Transverse colon (tissue), 4 donors: ENCODE results near the gene ACRV1. TPM values are rescaled to one million over a fixed set of nuclear protein-coding genes. Genes with fewer than 3 reads are reported as not detected.

ENCODE experiments used
- DNase-seq: peaks from one replicate; pipeline ENCODE4 v3.0.0-alpha.2; 2019
- H3K27ac ChIP-seq, 4 donors: fragments of 200-600 bp; sonication (generic); 2 replicates each; pipeline ENCODE4 v1.5.1; 2016 to 2018; ENCODE audit warnings: inconsistent platforms in 4 of 4
- H3K27me3 ChIP-seq: fragments of 200-600 bp; sonication (generic); 2 replicates; pipeline ENCODE4 v1.5.1; 2017; ENCODE audit warnings: inconsistent platforms
- H3K36me3 ChIP-seq, 4 donors: fragments of 200-600 bp; sonication (generic); 2 replicates each; pipeline ENCODE4 v1.5.1; 2017 to 2019; ENCODE audit warnings: inconsistent platforms in 4 of 4
- H3K4me1 ChIP-seq, 4 donors: fragments of 200-600 bp; sonication (generic); 2 replicates each; pipeline ENCODE4 v1.5.1; 2017 to 2020; ENCODE audit warnings: inconsistent platforms in 4 of 4
- H3K4me3 ChIP-seq, 4 donors: fragments of 200-600 bp; sonication (generic); 1 replicate in 1 of 4; 2 replicates in 3 of 4; pipeline versions ENCODE4 v1.5.1 to v1.6.1; 2017 to 2019; ENCODE audit warnings: inconsistent platforms in 4 of 4
- H3K9me3 ChIP-seq, 2 donors: fragments of 200-600 bp; sonication (generic); 2 replicates each; pipeline ENCODE4 v1.5.1; 2017 to 2019; ENCODE audit warnings: inconsistent platforms in 2 of 2
- CTCF ChIP-seq, 5 experiments: fragments of 200-600 bp in 3 of 5; fragments of 450-650 bp in 2 of 5; sonication (generic) in 3 of 5; IDR thresholded peaks; 1 replicate in 2 of 5; 2 replicates in 3 of 5; pipeline ENCODE4 v1.5.1; 2016 to 2017; ENCODE audit warnings: antibody characterized with exemption in 5 of 5, inconsistent platforms in 3 of 5, mild to moderate bottlenecking in 2 of 5, moderate library complexity in 1 of 5
- EP300 ChIP-seq: sonication (generic); formaldehyde crosslinking; IDR thresholded peaks from one replicate; pipeline ENCODE4 v1.6.1; 2017; ENCODE audit warnings: antibody characterized with exemption, low read depth
- POLR2A ChIP-seq: fragments of 450-650 bp; IDR thresholded peaks from one replicate; pipeline ENCODE4 v1.6.1; 2016; ENCODE audit warnings: antibody characterized with exemption, mild to moderate bottlenecking, moderate library complexity
- POLR2AphosphoS5 ChIP-seq, 3 donors: sonication (generic); formaldehyde crosslinking; IDR thresholded peaks; one replicate each; pipeline ENCODE4 v1.6.1; 2016; ENCODE audit warnings: antibody characterized with exemption in 3 of 3
- WGBS, 2 donors: methylation state at CpG; one replicate each; pipeline ENCODE4 v1.1.5; 2018; ENCODE audit warnings: low coverage in 1 of 2; 5-methylcytosine and 5-hydroxymethylcytosine counted together
- in situ Hi-C, 4 donors: fragments of 200-750 bp; cut with MboI; loops; one replicate each; pipeline versions ENCODE4 v1.15.0 to v1.15.1; 2017; ENCODE audit warnings: low sequenced_read_pairs in 3 of 4, low pct_ligation_motif_present in 1 of 4, low pct_unique_long_range_greater_than_20kb in 1 of 4
- intact Hi-C: fragments of 100-400 bp; cut with DNase I; formaldehyde crosslinking; loops from one replicate; pipeline ENCODE4 v1.15.1; 2023; ENCODE audit warnings: low total_unique reads
- total RNA-seq, 4 donors: library from RNA; depleted of rRNA; stranded (reverse); fragments of >200 nt; gene quantifications; one replicate each; pipeline ENCODE4 v1.1.0, GENCODE V29; 2016

ACRV1 gene
- total RNA-seq, 4 donors from 2014 or later, result not detected

- H3K4me3 ChIP-seq, result no peak overlapping the region
- TF ChIP-seq POLR2A, result no peak
- no peak for TF ChIP-seq POLR2AphosphoS5 (IDR thresholded peaks at IDR 0.05)
- TF ChIP-seq CTCF (IDR thresholded peaks at IDR 0.05), result no peak
- TF ChIP-seq EP300, result no peak
- H3K9me3 ChIP-seq, result no peaks in the 10 kb centered on the region
- no peaks in the 10 kb centered on the region for H3K27me3 ChIP-seq
- intact Hi-C loops (no loop called here), in situ Hi-C loops (no loop called here)
- whole genome bisulfite sequencing, 2 donors, result 97% methylated on average over 2 of the region's 2 CpGs; no CpG with 5 or more reads in 1 of the 2 donors
- H3K27ac ChIP-seq, result no peak overlapping the region
- H3K4me1 ChIP-seq, result no peaks in the 10 kb centered on the region
- DNase-seq, result no peak
- no peaks in the 10 kb centered on the region for H3K36me3 ChIP-seq
Observed at GRCh38 chr11:125690006-125690405, 9.4 kb upstream of the ACRV1 start.

GRCh38 chr11:125689274-125689859 lies 8.7 kb upstream of the ACRV1 start:
- no peak for DNase-seq
- Histone ChIP-seq H3K4me3 (no peak overlapping the region), H3K27me3 (no peaks in the 10 kb centered on the region), H3K36me3 (no peaks in the 10 kb centered on the region), H3K9me3 (no peaks in the 10 kb centered on the region), H3K27ac (no peak overlapping the region), H3K4me1 (no peaks in the 10 kb centered on the region)
- in situ Hi-C loops, result no loop called here
- WGBS, 2 donors, result 86 to 100% methylated on average over 1 to 6 of the region's 6 CpGs
- TF ChIP-seq POLR2AphosphoS5 (IDR thresholded peaks at IDR 0.05), result no peak
- no peak for TF ChIP-seq POLR2A
- no peak for TF ChIP-seq CTCF (IDR thresholded peaks at IDR 0.05)
- TF ChIP-seq EP300, result no peak
- intact Hi-C loops, result no loop called here

GRCh38 chr11:125688632-125689031 lies 8.0 kb upstream of the ACRV1 start:
- H3K27ac ChIP-seq, result no peak overlapping the region
- intact Hi-C loops, result no loop called here
- in situ Hi-C loops, result no loop called here
- no peaks in the 10 kb centered on the region for H3K4me1 ChIP-seq
- no peak for DNase-seq
- WGBS, 2 donors, result 92% methylated on average over 3 of the region's 3 CpGs; no CpG with 5 or more reads in 1 of the 2 donors
- TF ChIP-seq EP300 (no peak), POLR2A (no peak), POLR2AphosphoS5 (IDR thresholded peaks at IDR 0.05) (no peak), CTCF (IDR thresholded peaks at IDR 0.05) (no peak)
- H3K36me3 ChIP-seq, result no peaks in the 10 kb centered on the region
- H3K9me3 ChIP-seq, result no peaks in the 10 kb centered on the region
- no peak overlapping the region for H3K4me3 ChIP-seq
- H3K27me3 ChIP-seq, result no peaks in the 10 kb centered on the region

GRCh38 chr11:125688066-125688465 lies 7.4 kb upstream of the ACRV1 start:
- H3K27me3 ChIP-seq, result no peaks in the 10 kb centered on the region
- no peaks in the 10 kb centered on the region for H3K9me3 ChIP-seq
- no peak overlapping the region for H3K4me3 ChIP-seq
- no peak overlapping the region for H3K27ac ChIP-seq
- in situ Hi-C loops (no loop called here), intact Hi-C loops (no loop called here)
- TF ChIP-seq EP300 (no peak), CTCF (IDR thresholded peaks at IDR 0.05) (no peak), POLR2AphosphoS5 (IDR thresholded peaks at IDR 0.05) (no peak), POLR2A (no peak)
- no peak for DNase-seq
- WGBS, 2 donors, result 98 to 100% methylated on average over 2 to 11 of the region's 11 CpGs
- H3K36me3 ChIP-seq, result no peaks in the 10 kb centered on the region
- H3K4me1 ChIP-seq, result no peaks in the 10 kb centered on the region
